ENCODE results near the gene AQR. TPM values are rescaled to one million over a fixed set of nuclear protein-coding genes. Genes with fewer than 3 reads are reported as not detected.
A peak's percentile ranks its signal among the peaks of the same experiment; 100 is the strongest.

AQR gene
- polyA plus RNA-seq (2013, experiment 1 of 2), result 17.3 TPM
- polyA plus RNA-seq (2013, experiment 2 of 2), result 16.9 TPM

DNA sequence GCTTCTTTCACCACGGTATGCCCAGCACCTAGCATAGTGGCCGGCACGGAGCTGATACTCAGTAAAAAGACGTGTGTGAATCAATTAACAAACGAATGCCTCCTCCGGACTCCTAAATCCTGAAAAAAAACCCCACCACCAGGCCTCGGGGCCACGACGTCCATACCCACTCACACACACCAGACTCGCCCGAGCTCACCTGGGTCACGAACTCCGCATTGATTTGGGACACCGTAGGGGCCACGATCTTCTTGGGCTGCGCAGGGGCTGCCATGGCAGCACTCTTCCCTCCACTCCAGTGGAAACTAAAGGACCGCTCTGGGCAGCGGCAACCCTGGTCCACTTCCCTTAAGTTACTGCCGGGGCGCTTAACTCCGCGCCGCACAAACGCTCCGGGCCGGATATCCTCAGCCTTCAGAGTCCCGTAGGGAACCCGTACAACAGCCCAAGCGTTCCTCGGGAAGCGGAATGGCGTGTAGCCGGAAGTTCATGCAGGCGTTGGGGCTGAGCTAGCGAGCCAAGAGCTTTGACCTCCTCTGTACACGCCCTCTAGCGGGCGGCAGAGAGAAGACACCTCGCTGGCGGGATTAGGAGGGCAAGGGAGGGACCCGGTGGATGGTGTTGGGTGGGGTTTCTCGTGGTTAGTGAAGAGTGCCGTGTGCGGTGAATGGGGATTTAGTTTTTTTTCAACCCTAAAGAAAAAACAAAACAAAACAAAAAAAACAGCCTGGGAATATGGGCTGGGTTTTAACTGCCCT is at the start of gene AQR:
Gene AQR, minus strand, starts transcription at position 403 of the 758 bp plus-strand sequence. Its CDS starts 129 bp downstream, at position 274.
- Histone ChIP-seq H3K27ac (replicated peaks; ENCODE audit: low read length) (no peak within 1 kb of the TSS), H3K27me3 (ENCODE audit: control insufficient read depth in 3 of 3, insufficient read depth in 3 of 3, low read depth in 1 of 3, low read length in 3 of 3) (no peaks in the 10 kb centered on the region), H2BK120ac (ENCODE audit: low read depth, low read length) (no peak within 1 kb of the TSS), H2BK5ac (ENCODE audit: low read length) (no peak within 1 kb of the TSS), H3K4ac (ENCODE audit: low read length) (no peak within 1 kb of the TSS), H3K14ac (ENCODE audit: low read length) (peak within 1 kb of the TSS; percentile 9), H2BK12ac (ENCODE audit: low read length) (no peak within 1 kb of the TSS), H2AFZ (ENCODE audit: low read length) (peak within 1 kb of the TSS; percentile 90), H2AK5ac (ENCODE audit: low read depth, low read length) (peak within 1 kb of the TSS; percentile 26), H2BK15ac (ENCODE audit: low read length) (peak within 1 kb of the TSS; percentile 67), H3K79me1 (ENCODE audit: low read depth, low read length) (peaks cover 4% of the 10 kb centered on the region), H3K4me3 (ENCODE audit: low read length in 2 of 2) (peak within 1 kb of the TSS; percentile 85 to 95), H4K91ac (ENCODE audit: low read depth, low read length, poor library complexity) (no peak within 1 kb of the TSS), H3K4me2 (ENCODE audit: insufficient read depth, low read length, poor library complexity, severe bottlenecking) (peak within 1 kb of the TSS; percentile 66), H3K4me1 (ENCODE audit: control insufficient read depth in 2 of 2, insufficient read depth in 1 of 2, low read depth in 1 of 2, low read length in 2 of 2) (peaks cover 0 to 5% of the 10 kb centered on the region in 2 donors), H3K36me3 (replicated peaks in 1 of 2; ENCODE audit: control insufficient read depth in 2 of 2, insufficient read depth in 2 of 2, low read length in 2 of 2) (peaks cover 0 to 15% of the 10 kb centered on the region in 2 donors), H3K9ac (ENCODE audit: low read depth, low read length, poor library complexity) (peak within 1 kb of the TSS; percentile 97), H3K18ac (ENCODE audit: low read length) (peak within 1 kb of the TSS; percentile 87), H4K8ac (ENCODE audit: low read depth, low read length) (peak within 1 kb of the TSS; percentile 78), H3K23ac (ENCODE audit: low read depth, low read length, poor library complexity) (peak within 1 kb of the TSS; percentile 83), H3K9me3 (replicated peaks in 1 of 2; ENCODE audit: control insufficient read depth in 2 of 2, insufficient read depth in 1 of 2, low read depth in 1 of 2, low read length in 2 of 2) (no peaks in the 10 kb centered on the region)
- WGBS, 2 donors (ENCODE audit: extremely low coverage in 2 of 2, insufficient read length in 2 of 2, insufficient replicate concordance in 1 of 2), result no CpG with 5 or more reads among the region's 44 CpGs
- DNase-seq (ENCODE audit: low spot score), result peak; percentile 95

- H3K9ac ChIP-seq (ENCODE audit: low read depth, low read length, poor library complexity), result no peak overlapping the region
- H3K4ac ChIP-seq (ENCODE audit: low read length), result no peak overlapping the region
- no peak overlapping the region for H2BK120ac ChIP-seq (ENCODE audit: low read depth, low read length)
- H4K91ac ChIP-seq (ENCODE audit: low read depth, low read length, poor library complexity), result no peak overlapping the region
- H3K23ac ChIP-seq (ENCODE audit: low read depth, low read length, poor library complexity), result no peak overlapping the region
- no peak overlapping the region for H2BK5ac ChIP-seq (ENCODE audit: low read length)
- H2BK15ac ChIP-seq (ENCODE audit: low read length), result no peak overlapping the region
- peaks cover 0 to 19% of the 10 kb centered on the region in 2 donors for H3K4me1 ChIP-seq (ENCODE audit: control insufficient read depth in 2 of 2, insufficient read depth in 1 of 2, low read depth in 1 of 2, low read length in 2 of 2)
- H3K27ac ChIP-seq (replicated peaks; ENCODE audit: low read length), result no peak overlapping the region
- H3K14ac ChIP-seq (ENCODE audit: low read length), result no peak overlapping the region
- H3K79me1 ChIP-seq (ENCODE audit: low read depth, low read length), result no peaks in the 10 kb centered on the region
- no peak for DNase-seq (ENCODE audit: low spot score)
- H2AFZ ChIP-seq (ENCODE audit: low read length), result no peak overlapping the region
- H2AK5ac ChIP-seq (ENCODE audit: low read depth, low read length), result no peak overlapping the region
- H3K4me2 ChIP-seq (ENCODE audit: insufficient read depth, low read length, poor library complexity, severe bottlenecking), result no peak overlapping the region
- no peaks in the 10 kb centered on the region for H3K27me3 ChIP-seq (ENCODE audit: control insufficient read depth in 3 of 3, insufficient read depth in 3 of 3, low read depth in 1 of 3, low read length in 3 of 3)
- H3K4me3 ChIP-seq (ENCODE audit: low read length in 2 of 2), result no peak overlapping the region
- no peak overlapping the region for H2BK12ac ChIP-seq (ENCODE audit: low read length)
- no peaks in the 10 kb centered on the region for H3K36me3 ChIP-seq (replicated peaks in 1 of 2; ENCODE audit: control insufficient read depth in 2 of 2, insufficient read depth in 2 of 2, low read length in 2 of 2)
- H3K9me3 ChIP-seq (replicated peaks in 1 of 2; ENCODE audit: control insufficient read depth in 2 of 2, insufficient read depth in 1 of 2, low read depth in 1 of 2, low read length in 2 of 2), result no peaks in the 10 kb centered on the region
- no peak overlapping the region for H4K8ac ChIP-seq (ENCODE audit: low read depth, low read length)
- H3K18ac ChIP-seq (ENCODE audit: low read length), result no peak overlapping the region
Observed at GRCh38 chr15:35014241-35014640, 44.7 kb upstream of the AQR start.

GRCh38 chr15:35013370-35013769 is 43.8 kb upstream of the AQR start:
- Histone ChIP-seq H3K18ac (ENCODE audit: low read length) (no peak overlapping the region), H3K4ac (ENCODE audit: low read length) (no peak overlapping the region), H4K8ac (ENCODE audit: low read depth, low read length) (no peak overlapping the region), H4K91ac (ENCODE audit: low read depth, low read length, poor library complexity) (no peak overlapping the region), H3K9me3 (replicated peaks in 1 of 2; ENCODE audit: control insufficient read depth in 2 of 2, insufficient read depth in 1 of 2, low read depth in 1 of 2, low read length in 2 of 2) (no peaks in the 10 kb centered on the region), H2BK12ac (ENCODE audit: low read length) (no peak overlapping the region), H3K4me3 (ENCODE audit: low read length in 2 of 2) (no peak overlapping the region), H3K23ac (ENCODE audit: low read depth, low read length, poor library complexity) (no peak overlapping the region), H3K14ac (ENCODE audit: low read length) (no peak overlapping the region), H3K36me3 (replicated peaks in 1 of 2; ENCODE audit: control insufficient read depth in 2 of 2, insufficient read depth in 2 of 2, low read length in 2 of 2) (no peaks in the 10 kb centered on the region), H2BK15ac (ENCODE audit: low read length) (no peak overlapping the region), H3K27me3 (ENCODE audit: control insufficient read depth in 3 of 3, insufficient read depth in 3 of 3, low read depth in 1 of 3, low read length in 3 of 3) (no peaks in the 10 kb centered on the region), H3K27ac (replicated peaks; ENCODE audit: low read length) (no peak overlapping the region), H3K4me1 (ENCODE audit: control insufficient read depth in 2 of 2, insufficient read depth in 1 of 2, low read depth in 1 of 2, low read length in 2 of 2) (peaks cover 0 to 19% of the 10 kb centered on the region in 2 donors), H3K79me1 (ENCODE audit: low read depth, low read length) (no peaks in the 10 kb centered on the region), H2AK5ac (ENCODE audit: low read depth, low read length) (no peak overlapping the region), H2BK5ac (ENCODE audit: low read length) (no peak overlapping the region), H3K9ac (ENCODE audit: low read depth, low read length, poor library complexity) (no peak overlapping the region), H2BK120ac (ENCODE audit: low read depth, low read length) (no peak overlapping the region), H3K4me2 (ENCODE audit: insufficient read depth, low read length, poor library complexity, severe bottlenecking) (no peak overlapping the region), H2AFZ (ENCODE audit: low read length) (no peak overlapping the region)
- 100% methylated on average over 1 of the region's 4 CpGs; no CpG with 5 or more reads in 1 of the 2 donors for WGBS, 2 donors (ENCODE audit: extremely low coverage in 2 of 2, insufficient read length in 2 of 2, insufficient replicate concordance in 1 of 2)
- DNase-seq (ENCODE audit: low spot score), result no peak

DNA sequence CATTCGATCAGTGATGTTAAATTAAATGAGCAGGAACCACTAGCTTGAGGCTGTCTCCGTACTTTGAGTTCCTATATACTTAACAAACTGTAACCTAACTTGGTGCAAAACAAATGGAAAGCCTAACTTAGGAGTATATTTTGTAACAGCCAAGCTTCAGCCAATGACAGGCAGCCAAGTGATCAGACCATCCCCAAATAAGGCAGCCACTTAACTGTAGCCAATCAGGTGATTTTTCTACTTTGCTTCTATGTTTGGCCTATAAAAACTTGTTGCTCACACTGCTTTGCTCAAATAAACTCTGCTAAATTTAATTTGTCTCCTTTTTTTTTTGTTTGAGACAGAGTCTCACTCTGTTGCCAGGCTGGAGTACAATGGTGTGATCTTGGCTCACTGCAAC is 37.9 kb upstream of the AQR start:
- Histone ChIP-seq H2AK5ac (ENCODE audit: low read depth, low read length) (no peak overlapping the region), H3K9me3 (replicated peaks in 1 of 2; ENCODE audit: control insufficient read depth in 2 of 2, insufficient read depth in 1 of 2, low read depth in 1 of 2, low read length in 2 of 2) (no peaks in the 10 kb centered on the region), H2BK120ac (ENCODE audit: low read depth, low read length) (no peak overlapping the region), H3K27ac (replicated peaks; ENCODE audit: low read length) (no peak overlapping the region), H3K36me3 (replicated peaks in 1 of 2; ENCODE audit: control insufficient read depth in 2 of 2, insufficient read depth in 2 of 2, low read length in 2 of 2) (no peaks in the 10 kb centered on the region), H3K27me3 (ENCODE audit: control insufficient read depth in 3 of 3, insufficient read depth in 3 of 3, low read depth in 1 of 3, low read length in 3 of 3) (no peaks in the 10 kb centered on the region), H3K4ac (ENCODE audit: low read length) (no peak overlapping the region), H3K14ac (ENCODE audit: low read length) (no peak overlapping the region), H4K8ac (ENCODE audit: low read depth, low read length) (no peak overlapping the region), H2BK15ac (ENCODE audit: low read length) (no peak overlapping the region), H3K18ac (ENCODE audit: low read length) (no peak overlapping the region), H3K79me1 (ENCODE audit: low read depth, low read length) (no peaks in the 10 kb centered on the region), H2AFZ (ENCODE audit: low read length) (peak overlapping the region; percentile 48), H3K23ac (ENCODE audit: low read depth, low read length, poor library complexity) (no peak overlapping the region), H3K4me3 (ENCODE audit: low read length in 2 of 2) (no peak overlapping the region), H4K91ac (ENCODE audit: low read depth, low read length, poor library complexity) (no peak overlapping the region), H3K9ac (ENCODE audit: low read depth, low read length, poor library complexity) (no peak overlapping the region), H3K4me2 (ENCODE audit: insufficient read depth, low read length, poor library complexity, severe bottlenecking) (no peak overlapping the region), H2BK5ac (ENCODE audit: low read length) (no peak overlapping the region), H3K4me1 (ENCODE audit: control insufficient read depth in 2 of 2, insufficient read depth in 1 of 2, low read depth in 1 of 2, low read length in 2 of 2) (peaks cover 0 to 2% of the 10 kb centered on the region in 2 donors), H2BK12ac (ENCODE audit: low read length) (no peak overlapping the region)
- no CpG with 5 or more reads among the region's 2 CpGs for WGBS, 2 donors (ENCODE audit: extremely low coverage in 2 of 2, insufficient read length in 2 of 2, insufficient replicate concordance in 1 of 2)
- DNase-seq (ENCODE audit: low spot score), result no peak

All from neuronal stem cell (in vitro differentiated cells).